ENCODE measurements around the gene THOC1.

GRCh38 chr18:217532-218336 is 50.1 kb downstream of the THOC1 start:
- TF ChIP-seq POLR2AphosphoS5 (IDR thresholded peaks at IDR 0.05; ENCODE audit: low read depth) (no peak; the same call in 1 of the 2 replicates), REST (IDR thresholded peaks at IDR 0.05; ENCODE audit: insufficient replicate concordance, low read depth) (no peak), CTCF (IDR thresholded peaks at IDR 0.05; ENCODE audit: insufficient read depth, low read length) (no peak)
